Prostate gland (tissue), 2 donors: ENCODE results near the gene AGBL5. TPM values are rescaled to one million over a fixed set of nuclear protein-coding genes. Genes with fewer than 3 reads are reported as not detected.

ENCODE experiments used
- DNase-seq: peaks from one replicate; pipeline ENCODE4 v3.0.0-alpha.2; 2019; ENCODE audit warnings: low spot score
- H3K27ac ChIP-seq, 2 donors: fragments of 200-600 bp; sonication (generic); 2 replicates each; pipeline ENCODE4 v1.5.1; 2017 to 2019
- H3K27me3 ChIP-seq: fragments of 200-600 bp; sonication (generic); replicated peaks from 2 replicates; pipeline ENCODE4 v1.5.1; 2019; ENCODE audit not compliant: insufficient read depth
- H3K36me3 ChIP-seq, 2 donors: fragments of 200-600 bp; sonication (generic); 1 replicate in 1 of 2; 2 replicates in 1 of 2; pipeline versions ENCODE4 v1.5.1 to v1.8.1; 2017 to 2019
- H3K4me1 ChIP-seq: fragments of 200-600 bp; sonication (generic); replicated peaks from 2 replicates; pipeline ENCODE4 v1.5.1; 2019
- H3K4me3 ChIP-seq, 2 donors: fragments of 200-600 bp; sonication (generic); 2 replicates each; pipeline ENCODE4 v1.5.1; 2017 to 2019
- H3K9me3 ChIP-seq: fragments of 200-600 bp; sonication (generic); 2 replicates; pipeline ENCODE4 v1.5.1; 2017
- POLR2A ChIP-seq: fragments of 450-650 bp; IDR thresholded peaks from one replicate; pipeline ENCODE4 v1.6.1; 2016; ENCODE audit warnings: antibody characterized with exemption, mild to moderate bottlenecking
- POLR2AphosphoS5 ChIP-seq: sonication (generic); formaldehyde crosslinking; IDR thresholded peaks from one replicate; pipeline ENCODE4 v1.6.1; 2017; ENCODE audit warnings: antibody characterized with exemption
- WGBS: methylation state at CpG from one replicate; pipeline ENCODE4 v1.1.5; 2018; 5-methylcytosine and 5-hydroxymethylcytosine counted together
- intact Hi-C: fragments of 100-400 bp; cut with DNase I; formaldehyde crosslinking; loops from one replicate; pipeline ENCODE4 v1.14.2; 2022
- total RNA-seq, 2 donors: library from RNA; depleted of rRNA; stranded (reverse); fragments of >200 nt; gene quantifications; one replicate each; pipeline ENCODE4 v1.1.0, GENCODE V29; 2016
- TF ChIP-seq, protein P1 (sequence below), 4 experiments: fragments of 200-600 bp in 2 of 4; fragments of 450-650 bp in 2 of 4; sonication (generic) in 2 of 4; IDR thresholded peaks; 1 replicate in 3 of 4; 2 replicates in 1 of 4; pipeline ENCODE4 v1.5.1; 2016 to 2019; ENCODE audit warnings: antibody characterized with exemption in 4 of 4, mild to moderate bottlenecking in 2 of 4, moderate library complexity in 2 of 4

Gene AGBL5
- total RNA-seq, 2 donors from 2014 or later: 31.9 to 87.1 TPM

DNA sequence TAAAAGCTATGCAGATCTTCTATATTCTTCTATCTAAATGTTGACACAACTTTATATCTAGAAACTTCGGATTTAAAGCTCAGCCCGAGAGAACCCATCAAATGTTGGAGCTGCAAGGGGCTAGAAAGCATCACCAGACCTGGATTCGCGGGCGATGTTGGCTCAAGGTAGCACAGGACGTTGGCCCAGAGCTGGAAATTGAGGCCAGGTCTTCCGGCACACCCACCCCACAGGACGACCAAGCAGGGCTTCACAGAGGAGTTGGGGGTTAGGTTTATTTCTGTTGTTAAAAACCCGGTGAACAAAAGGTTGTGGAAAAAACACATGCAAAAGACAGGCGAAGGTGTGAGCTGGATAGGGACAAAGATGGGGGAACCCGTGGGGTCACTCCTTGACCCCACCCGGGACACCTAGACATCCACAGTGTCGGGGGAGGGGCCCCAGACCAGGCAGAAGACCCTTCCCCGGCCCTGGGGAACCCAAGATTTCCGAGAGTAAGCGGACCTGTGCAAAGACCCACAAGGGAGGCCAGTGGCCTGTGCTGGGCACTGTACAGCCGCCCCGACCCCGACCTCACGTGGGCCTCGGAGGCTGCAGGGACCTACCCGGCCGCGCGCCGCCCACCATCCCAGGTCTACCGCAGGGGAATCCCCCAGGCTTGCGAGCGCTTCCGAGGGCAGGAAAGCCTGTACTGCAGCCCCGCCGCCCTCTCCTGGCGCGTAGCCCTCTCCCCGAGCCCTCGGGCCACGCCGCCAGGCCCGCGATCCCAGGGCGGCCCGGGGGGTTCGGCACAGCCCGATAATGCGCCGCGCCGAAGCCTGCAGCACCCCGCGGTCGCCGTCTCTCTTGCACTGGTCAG is 1.8 kb upstream of the AGBL5 start:
- Histone ChIP-seq H3K4me3 (peak overlapping the region; percentile 97 to 98), H3K27me3 (no peaks in the 10 kb centered on the region), H3K9me3 (no peaks in the 10 kb centered on the region), H3K27ac (peak overlapping the region; percentile 85 to 90), H3K36me3 (no peaks in the 10 kb centered on the region), H3K4me1 (peaks cover 6% of the 10 kb centered on the region)
- intact Hi-C loops: loop anchor here (2.0 kb wide), 1 partner anchor 29 kb away; the partner anchor contains the start of gene EMILIN1
- peak; percentile 10 for DNase-seq
- WGBS: 8% methylated on average over 36 of the region's 52 CpGs
- TF ChIP-seq POLR2AphosphoS5: no peak
- TF ChIP-seq POLR2A: no peak
- TF ChIP-seq, protein P1, sequence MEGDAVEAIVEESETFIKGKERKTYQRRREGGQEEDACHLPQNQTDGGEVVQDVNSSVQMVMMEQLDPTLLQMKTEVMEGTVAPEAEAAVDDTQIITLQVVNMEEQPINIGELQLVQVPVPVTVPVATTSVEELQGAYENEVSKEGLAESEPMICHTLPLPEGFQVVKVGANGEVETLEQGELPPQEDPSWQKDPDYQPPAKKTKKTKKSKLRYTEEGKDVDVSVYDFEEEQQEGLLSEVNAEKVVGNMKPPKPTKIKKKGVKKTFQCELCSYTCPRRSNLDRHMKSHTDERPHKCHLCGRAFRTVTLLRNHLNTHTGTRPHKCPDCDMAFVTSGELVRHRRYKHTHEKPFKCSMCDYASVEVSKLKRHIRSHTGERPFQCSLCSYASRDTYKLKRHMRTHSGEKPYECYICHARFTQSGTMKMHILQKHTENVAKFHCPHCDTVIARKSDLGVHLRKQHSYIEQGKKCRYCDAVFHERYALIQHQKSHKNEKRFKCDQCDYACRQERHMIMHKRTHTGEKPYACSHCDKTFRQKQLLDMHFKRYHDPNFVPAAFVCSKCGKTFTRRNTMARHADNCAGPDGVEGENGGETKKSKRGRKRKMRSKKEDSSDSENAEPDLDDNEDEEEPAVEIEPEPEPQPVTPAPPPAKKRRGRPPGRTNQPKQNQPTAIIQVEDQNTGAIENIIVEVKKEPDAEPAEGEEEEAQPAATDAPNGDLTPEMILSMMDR (IDR thresholded peaks at IDR 0.05): no peak

- DNase-seq: peak; percentile 92
- TF ChIP-seq POLR2A (no peak), POLR2AphosphoS5 (peak; percentile 75)
- TF ChIP-seq, protein P1 (IDR thresholded peaks at IDR 0.05): peak in 2 of 4 experiments; percentile 52 to 68
- intact Hi-C loops: loop anchor here (2.0 kb wide), 1 partner anchor 28 kb away; the partner anchor contains the start of gene EMILIN1
- peak overlapping the region; percentile 85 to 90 for H3K27ac ChIP-seq
- peaks cover 6% of the 10 kb centered on the region for H3K4me1 ChIP-seq
- under 1% methylated on average over 48 of the region's 48 CpGs for WGBS
- H3K36me3 ChIP-seq: peaks cover 0 to 5% of the 10 kb centered on the region in 2 donors
- H3K27me3 ChIP-seq: no peaks in the 10 kb centered on the region
- H3K4me3 ChIP-seq: peak overlapping the region; percentile 97 to 98
- H3K9me3 ChIP-seq: no peaks in the 10 kb centered on the region
These were observed 1.0 kb upstream of the AGBL5 start for GRCh38 chr2:27050281-27050995.

- H3K4me1 ChIP-seq: peaks cover 6% of the 10 kb centered on the region
- TF ChIP-seq POLR2AphosphoS5 (no peak), POLR2A (no peak)
- TF ChIP-seq, protein P1 (IDR thresholded peaks at IDR 0.05): no peak
- 3% methylated on average over 22 of the region's 24 CpGs for WGBS
These were observed 606 bp downstream of the AGBL5 start for GRCh38 chr2:27051902-27052645.

DNA sequence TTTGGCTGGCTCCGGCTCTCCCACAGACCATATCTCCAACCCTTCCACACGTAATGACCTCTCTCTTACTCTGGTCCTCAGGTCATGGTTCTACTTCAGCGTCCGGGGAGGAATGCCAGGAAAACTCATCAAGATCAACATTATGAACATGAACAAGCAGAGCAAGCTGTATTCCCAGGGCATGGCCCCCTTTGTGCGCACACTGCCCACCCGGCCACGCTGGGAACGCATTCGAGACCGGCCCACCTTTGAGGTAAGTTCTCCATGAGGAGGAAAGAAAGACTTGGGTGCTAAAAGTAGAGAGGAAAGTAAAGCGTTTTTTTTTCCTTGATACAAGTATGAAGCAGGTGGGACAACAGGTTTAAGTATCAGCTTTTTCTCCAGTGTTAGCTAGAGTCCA is 1.9 kb downstream of the AGBL5 start:
- Histone ChIP-seq H3K9me3 (no peaks in the 10 kb centered on the region), H3K4me3 (no peak overlapping the region), H3K4me1 (peaks cover 6% of the 10 kb centered on the region), H3K27me3 (no peaks in the 10 kb centered on the region), H3K36me3 (peaks cover 0 to 5% of the 10 kb centered on the region in 2 donors), H3K27ac (no peak overlapping the region)
- intact Hi-C loops: loop anchor here (2.0 kb wide), 1 partner anchor 17 kb away; the partner anchor contains the start of gene OST4
- WGBS: 84% methylated on average over 11 of the region's 11 CpGs
- no peak for TF ChIP-seq POLR2A
- no peak for TF ChIP-seq POLR2AphosphoS5
- TF ChIP-seq, protein P1 (IDR thresholded peaks at IDR 0.05): no peak
- DNase-seq: no peak

More at GRCh38 chr2:27051902-27052645, 606 bp downstream of the AGBL5 start:
- Histone ChIP-seq H3K4me3 (peak overlapping the region; percentile 97 to 98), H3K9me3 (no peaks in the 10 kb centered on the region), H3K27me3 (no peaks in the 10 kb centered on the region), H3K27ac (peak overlapping the region; percentile 85 to 90), H3K36me3 (peaks cover 0 to 5% of the 10 kb centered on the region in 2 donors)
- peak; percentile 23 for DNase-seq
- intact Hi-C loops: loop anchor here (2.0 kb wide), 2 partner anchors 19 to 27 kb away; partner anchors contain the start of genes EMILIN1 and OST4
